Coronary artery (tissue), 2 donors: ENCODE data around the gene WNT9A.

ENCODE experiments used
- DNase-seq: peaks from one replicate; pipeline ENCODE4 v3.0.0-alpha.2; 2017; ENCODE audit warnings: low spot score
- H3K27ac ChIP-seq, 2 donors: fragments of 200-600 bp; sonication (generic); one replicate each; pipeline ENCODE4 v1.5.1; 2016 to 2019
- H3K4me3 ChIP-seq: fragments of 200-600 bp; sonication (generic); 2 replicates; pipeline ENCODE4 v1.5.1; 2016; ENCODE audit warnings: mild to moderate bottlenecking, moderate library complexity
- TF ChIP-seq, protein P1 (sequence below): fragments of 200-600 bp; sonication (generic); IDR thresholded peaks from one replicate; pipeline ENCODE4 v1.5.1; 2019; ENCODE audit warnings: antibody characterized with exemption

The WNT9A gene

DNA sequence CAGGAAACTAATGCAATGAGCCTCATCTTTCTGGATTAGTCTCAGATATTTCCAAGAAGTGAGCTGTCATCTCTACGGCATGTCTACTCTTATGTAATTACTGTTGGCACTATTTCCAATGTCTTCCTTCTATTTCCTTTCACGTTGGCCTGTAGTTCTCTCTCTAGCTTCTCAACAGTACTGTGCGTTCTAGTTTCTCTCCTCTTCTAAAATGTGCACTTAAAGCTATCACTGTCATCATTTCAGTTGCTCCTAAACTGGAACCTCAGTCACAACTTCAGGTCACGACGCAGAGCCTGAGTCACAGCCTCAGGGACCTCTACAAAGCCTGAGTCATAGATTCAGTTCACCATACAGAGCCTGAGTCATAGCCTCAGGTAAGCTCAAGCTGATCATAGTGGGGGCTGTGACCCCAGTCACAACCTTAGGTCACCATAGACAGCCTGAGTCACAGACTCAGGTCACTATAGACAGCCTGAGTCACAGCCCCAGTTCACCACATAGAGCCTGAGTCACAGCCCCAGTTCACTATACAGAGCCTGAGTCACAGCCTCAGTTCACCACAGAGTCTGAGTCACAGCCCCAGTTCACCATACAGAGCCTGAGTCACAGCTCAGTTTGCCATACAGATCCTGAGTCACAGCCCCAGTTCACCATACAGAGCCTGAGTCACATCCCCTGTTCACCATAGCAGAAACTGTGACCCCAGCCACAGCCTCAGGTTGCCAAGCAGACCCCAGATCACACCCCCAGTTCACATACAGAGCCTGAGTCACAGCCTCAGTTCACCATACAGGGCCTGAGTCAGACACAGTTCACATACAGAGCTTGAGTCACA is 13.0 kb downstream of the WNT9A start:
- TF ChIP-seq, protein P1, sequence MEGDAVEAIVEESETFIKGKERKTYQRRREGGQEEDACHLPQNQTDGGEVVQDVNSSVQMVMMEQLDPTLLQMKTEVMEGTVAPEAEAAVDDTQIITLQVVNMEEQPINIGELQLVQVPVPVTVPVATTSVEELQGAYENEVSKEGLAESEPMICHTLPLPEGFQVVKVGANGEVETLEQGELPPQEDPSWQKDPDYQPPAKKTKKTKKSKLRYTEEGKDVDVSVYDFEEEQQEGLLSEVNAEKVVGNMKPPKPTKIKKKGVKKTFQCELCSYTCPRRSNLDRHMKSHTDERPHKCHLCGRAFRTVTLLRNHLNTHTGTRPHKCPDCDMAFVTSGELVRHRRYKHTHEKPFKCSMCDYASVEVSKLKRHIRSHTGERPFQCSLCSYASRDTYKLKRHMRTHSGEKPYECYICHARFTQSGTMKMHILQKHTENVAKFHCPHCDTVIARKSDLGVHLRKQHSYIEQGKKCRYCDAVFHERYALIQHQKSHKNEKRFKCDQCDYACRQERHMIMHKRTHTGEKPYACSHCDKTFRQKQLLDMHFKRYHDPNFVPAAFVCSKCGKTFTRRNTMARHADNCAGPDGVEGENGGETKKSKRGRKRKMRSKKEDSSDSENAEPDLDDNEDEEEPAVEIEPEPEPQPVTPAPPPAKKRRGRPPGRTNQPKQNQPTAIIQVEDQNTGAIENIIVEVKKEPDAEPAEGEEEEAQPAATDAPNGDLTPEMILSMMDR = no peak
- DNase-seq = no peak
- no peak overlapping the region for H3K4me3 ChIP-seq
- H3K27ac ChIP-seq = peak overlapping the region in 1 of 2 donors; percentile 64

- TF ChIP-seq, protein P1 = no peak
- DNase-seq = no peak
- Histone ChIP-seq H3K27ac (no peak overlapping the region), H3K4me3 (no peak overlapping the region)
These were observed 17.8 kb downstream of the WNT9A start for GRCh38 chr1:227929751-227930472.

GRCh38 chr1:227928811-227929375 is 18.8 kb downstream of the WNT9A start:
- H3K27ac ChIP-seq = no peak overlapping the region
- DNase-seq = no peak
- TF ChIP-seq, protein P1 = no peak
- no peak overlapping the region for H3K4me3 ChIP-seq

GRCh38 chr1:227927971-227928741 is 19.6 kb downstream of the WNT9A start:
- no peak for DNase-seq
- H3K4me3 ChIP-seq = no peak overlapping the region
- TF ChIP-seq, protein P1 = no peak
- no peak overlapping the region for H3K27ac ChIP-seq

DNA sequence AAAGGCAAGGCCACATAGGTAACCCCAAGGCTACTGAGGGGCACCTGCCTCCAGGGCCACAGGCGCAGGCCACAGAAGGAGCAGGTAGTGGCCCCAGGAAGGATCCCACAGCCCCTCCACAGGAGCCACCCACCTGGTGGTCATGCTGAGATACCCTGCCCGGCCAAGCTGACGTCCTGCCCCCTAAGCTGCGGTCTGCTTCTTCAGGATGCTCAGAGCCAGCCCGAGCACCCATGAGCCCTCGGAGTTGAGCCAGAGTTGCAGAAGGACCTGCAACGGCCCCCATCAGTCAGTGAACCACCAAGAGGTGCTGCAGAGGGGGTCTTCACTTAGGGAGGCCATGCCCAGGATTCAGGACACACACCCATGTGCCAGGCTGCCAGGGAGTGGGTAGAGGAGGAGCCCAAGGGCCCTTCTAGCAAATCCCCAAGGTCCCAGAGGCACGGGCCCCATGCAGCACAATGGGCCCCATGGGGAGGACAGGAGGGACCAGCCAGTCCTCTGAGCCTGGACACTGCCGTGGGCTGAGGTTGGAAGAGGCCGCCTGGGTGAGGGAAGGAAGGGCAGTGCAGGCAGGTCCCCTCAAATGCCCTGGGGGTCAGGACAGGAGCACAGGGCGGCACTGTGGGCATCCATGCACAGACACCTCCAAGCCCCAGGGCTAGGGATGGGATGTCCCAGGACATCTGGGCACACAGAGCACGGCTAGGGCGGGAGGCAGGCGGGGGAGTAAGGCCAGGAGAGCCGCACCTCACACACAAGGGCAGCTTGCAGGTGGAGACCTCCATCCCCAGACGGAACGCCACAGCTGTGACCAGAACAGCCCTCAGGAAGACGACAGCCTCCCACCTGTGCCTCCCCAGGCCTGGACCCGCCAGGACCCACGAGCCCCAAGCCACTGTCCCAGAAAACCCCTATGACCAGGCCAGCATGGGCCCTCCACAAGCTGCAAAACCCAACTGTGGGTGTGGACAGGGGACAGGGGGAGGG is 20.5 kb downstream of the WNT9A start:
- TF ChIP-seq, protein P1 = no peak
- Histone ChIP-seq H3K4me3 (no peak overlapping the region), H3K27ac (no peak overlapping the region)
- DNase-seq = no peak
